ENCODE results near the gene NOL3. TPM values are rescaled to one million over a fixed set of nuclear protein-coding genes. Genes with fewer than 3 reads are reported as not detected.

NOL3 gene
- total RNA-seq, 2 donors from 2014 or later = 26.2 to 31.0 TPM

DNA sequence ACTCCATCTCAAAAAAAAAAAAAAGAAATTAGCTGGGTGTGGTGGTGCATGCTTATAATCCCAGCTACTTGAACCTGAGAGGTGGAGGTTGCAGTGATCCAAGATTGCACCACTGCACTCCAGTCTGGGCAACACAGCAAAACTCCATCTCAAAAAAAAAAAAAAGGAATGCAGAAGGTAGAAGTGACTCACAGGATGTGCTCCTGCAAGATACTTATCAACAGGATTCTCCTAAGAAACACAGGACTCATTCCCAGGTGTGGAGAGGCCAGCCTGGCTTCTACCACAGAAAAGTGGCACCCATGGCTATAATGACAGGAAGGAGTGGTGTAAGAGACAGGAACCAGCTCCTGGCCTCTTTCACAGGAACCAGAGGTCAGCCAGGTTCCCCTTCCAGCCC, 42.4 kb downstream of the NOL3 start:
- Histone ChIP-seq H3K27me3 (no peaks in the 10 kb centered on the region), H3K27ac (no peak overlapping the region), H3K9ac (ENCODE audit: low read depth in 2 of 2, low read length in 2 of 2) (no peak overlapping the region), H3K36me3 (no peaks in the 10 kb centered on the region), H3K9me3 (no peaks in the 10 kb centered on the region), H3K4me1 (no peaks in the 10 kb centered on the region), H3K4me3 (no peak overlapping the region)
- intact Hi-C loops (cut with DNase I) = no loop called here
- TF ChIP-seq, protein P1, sequence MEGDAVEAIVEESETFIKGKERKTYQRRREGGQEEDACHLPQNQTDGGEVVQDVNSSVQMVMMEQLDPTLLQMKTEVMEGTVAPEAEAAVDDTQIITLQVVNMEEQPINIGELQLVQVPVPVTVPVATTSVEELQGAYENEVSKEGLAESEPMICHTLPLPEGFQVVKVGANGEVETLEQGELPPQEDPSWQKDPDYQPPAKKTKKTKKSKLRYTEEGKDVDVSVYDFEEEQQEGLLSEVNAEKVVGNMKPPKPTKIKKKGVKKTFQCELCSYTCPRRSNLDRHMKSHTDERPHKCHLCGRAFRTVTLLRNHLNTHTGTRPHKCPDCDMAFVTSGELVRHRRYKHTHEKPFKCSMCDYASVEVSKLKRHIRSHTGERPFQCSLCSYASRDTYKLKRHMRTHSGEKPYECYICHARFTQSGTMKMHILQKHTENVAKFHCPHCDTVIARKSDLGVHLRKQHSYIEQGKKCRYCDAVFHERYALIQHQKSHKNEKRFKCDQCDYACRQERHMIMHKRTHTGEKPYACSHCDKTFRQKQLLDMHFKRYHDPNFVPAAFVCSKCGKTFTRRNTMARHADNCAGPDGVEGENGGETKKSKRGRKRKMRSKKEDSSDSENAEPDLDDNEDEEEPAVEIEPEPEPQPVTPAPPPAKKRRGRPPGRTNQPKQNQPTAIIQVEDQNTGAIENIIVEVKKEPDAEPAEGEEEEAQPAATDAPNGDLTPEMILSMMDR (IDR thresholded peaks at IDR 0.05) = no peak
- no peak for DNase-seq

DNA sequence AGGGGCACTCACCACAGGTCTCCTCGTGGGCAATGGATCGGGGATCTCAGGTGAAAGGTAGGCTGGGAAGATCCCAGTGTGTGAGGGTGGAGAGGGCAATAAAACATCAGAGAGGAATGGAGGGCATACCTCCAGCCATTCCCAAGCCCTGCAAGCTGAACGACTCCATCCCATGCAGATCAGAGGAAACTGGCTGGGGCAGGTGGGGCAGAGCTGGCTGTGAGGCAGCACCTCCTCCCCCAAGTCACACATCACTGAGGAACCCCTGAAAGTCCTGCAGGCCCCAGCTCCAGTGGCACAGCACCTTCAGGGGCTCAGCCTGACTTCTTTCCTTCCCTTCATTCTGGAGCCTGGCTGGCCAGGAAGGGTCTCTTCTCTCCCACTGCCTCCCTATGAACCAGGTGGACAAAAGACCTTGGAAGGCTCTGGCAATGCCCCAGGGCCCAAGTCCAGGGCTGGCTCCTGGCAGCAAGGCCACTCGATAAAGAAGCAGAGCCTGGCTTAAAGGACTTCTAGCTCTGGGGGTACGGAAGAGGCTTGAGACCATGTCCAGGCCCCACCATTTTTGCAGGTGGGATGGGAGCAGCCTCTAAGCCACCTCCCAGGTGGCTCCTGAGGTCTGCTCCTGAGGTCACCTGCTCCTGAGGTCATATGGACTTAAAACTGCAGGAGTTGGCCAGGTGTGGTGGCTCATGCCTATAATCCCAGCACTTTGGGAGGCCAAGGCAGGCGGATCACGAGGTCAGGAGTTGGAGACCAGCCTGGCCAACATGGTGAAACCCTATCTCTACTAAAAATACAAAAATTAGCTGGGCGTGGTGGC, 43.1 kb downstream of the NOL3 start:
- TF ChIP-seq, protein P1 (IDR thresholded peaks at IDR 0.05) = no peak
- Histone ChIP-seq H3K9me3 (no peaks in the 10 kb centered on the region), H3K4me3 (no peak overlapping the region), H3K4me1 (no peaks in the 10 kb centered on the region), H3K9ac (ENCODE audit: low read depth in 2 of 2, low read length in 2 of 2) (no peak overlapping the region), H3K36me3 (no peaks in the 10 kb centered on the region), H3K27ac (no peak overlapping the region), H3K27me3 (no peaks in the 10 kb centered on the region)
- no peak for DNase-seq
- intact Hi-C loops (cut with DNase I) = no loop called here

DNA sequence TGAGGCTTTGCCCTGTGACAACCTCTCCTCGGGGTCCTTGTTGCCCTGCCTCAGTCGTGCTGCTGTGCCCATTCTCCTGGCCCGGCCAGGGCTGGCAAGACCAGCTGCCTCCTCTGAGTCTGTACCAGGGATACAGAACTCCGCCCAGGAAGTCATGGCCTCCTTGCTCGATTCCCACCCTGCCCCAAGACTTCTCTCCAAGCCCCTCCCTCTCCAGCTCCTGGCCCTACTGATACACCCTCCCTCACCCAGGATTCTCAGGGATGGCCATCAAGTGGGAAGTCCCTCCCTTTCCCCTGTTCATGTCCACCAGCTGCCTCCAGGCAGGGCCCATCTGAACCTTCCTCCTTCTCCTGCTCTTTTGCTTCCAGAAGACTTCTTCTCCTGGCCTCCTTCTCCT, 45.4 kb downstream of the NOL3 start:
- TF ChIP-seq, protein P1 (IDR thresholded peaks at IDR 0.05) = no peak
- no peaks in the 10 kb centered on the region for H3K9me3 ChIP-seq
- intact Hi-C loops (cut with DNase I) = no loop called here
- H3K9ac ChIP-seq (ENCODE audit: low read depth in 2 of 2, low read length in 2 of 2) = no peak overlapping the region
- DNase-seq = no peak
- no peak overlapping the region for H3K27ac ChIP-seq
- H3K36me3 ChIP-seq = no peaks in the 10 kb centered on the region
- H3K27me3 ChIP-seq = no peaks in the 10 kb centered on the region
- H3K4me3 ChIP-seq = no peak overlapping the region
- H3K4me1 ChIP-seq = no peaks in the 10 kb centered on the region

DNA sequence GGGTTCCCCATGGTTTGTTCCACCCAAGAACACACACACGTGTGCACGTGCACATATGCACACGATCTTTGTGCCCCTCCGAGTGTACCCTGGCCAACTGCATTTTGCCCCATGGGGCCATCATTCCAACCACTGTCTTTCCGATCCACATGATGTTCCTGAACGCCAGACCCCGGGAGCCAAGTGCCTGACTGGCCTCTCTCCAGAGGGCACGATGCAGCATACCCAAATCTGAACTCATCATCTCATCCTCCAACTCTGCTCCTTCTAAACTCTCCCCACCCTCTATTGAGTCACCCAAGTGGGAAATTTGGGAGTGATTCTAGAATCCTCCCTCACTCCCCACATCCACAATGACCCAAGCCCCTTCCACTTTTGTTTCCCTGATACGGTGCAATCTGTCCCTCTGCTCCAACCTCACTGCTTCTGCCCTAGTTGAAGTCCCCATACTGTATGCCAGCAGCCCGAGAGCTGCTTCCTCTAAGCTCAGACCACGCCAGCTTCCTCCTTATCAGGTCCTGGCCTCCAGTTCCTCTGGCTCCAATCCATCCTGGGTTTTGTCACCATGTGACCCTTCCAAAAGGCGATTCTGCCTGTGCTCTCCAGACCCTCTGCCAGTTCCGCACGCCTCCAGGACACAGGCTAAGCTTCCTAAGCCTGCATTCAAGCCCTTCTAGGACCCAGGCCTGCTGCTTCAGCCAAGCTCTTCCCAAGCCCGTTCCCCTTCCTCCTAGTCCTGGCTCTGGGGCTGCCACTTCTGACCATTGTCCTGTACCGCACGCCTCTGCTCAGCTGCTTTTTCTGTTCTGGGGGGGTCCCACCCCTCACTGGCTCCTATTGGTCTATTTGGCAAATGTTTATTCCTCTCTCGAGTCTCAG, 46.5 kb downstream of the NOL3 start:
- Histone ChIP-seq H3K9ac (ENCODE audit: low read depth in 2 of 2, low read length in 2 of 2) (no peak overlapping the region), H3K27me3 (no peaks in the 10 kb centered on the region), H3K4me1 (no peaks in the 10 kb centered on the region), H3K36me3 (no peaks in the 10 kb centered on the region), H3K27ac (no peak overlapping the region), H3K9me3 (no peaks in the 10 kb centered on the region), H3K4me3 (no peak overlapping the region)
- no peak for DNase-seq
- intact Hi-C loops (cut with DNase I) = no loop called here
- TF ChIP-seq, protein P1 (IDR thresholded peaks at IDR 0.05) = no peak

DNA sequence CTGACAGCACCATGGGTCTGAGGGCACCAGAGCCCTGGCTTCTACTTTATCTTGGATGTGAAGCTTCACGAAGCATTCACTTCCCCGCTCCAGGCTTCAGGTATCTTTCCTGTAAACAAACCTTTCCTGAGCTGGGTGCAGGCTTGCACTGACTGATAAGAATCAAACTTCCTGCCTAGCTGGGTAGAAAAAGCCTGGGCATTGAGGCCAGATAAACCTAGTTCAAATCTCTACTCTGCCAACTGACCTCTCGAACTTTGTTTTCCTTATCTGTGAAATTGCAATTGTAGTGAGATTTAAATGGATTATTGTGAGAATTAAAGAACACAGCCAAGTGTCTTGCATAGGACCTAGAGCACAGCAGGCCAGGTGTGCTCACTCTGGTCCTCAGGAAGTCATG, 53.7 kb downstream of the NOL3 start:
- H3K4me3 ChIP-seq = no peak overlapping the region
- no peak for DNase-seq
- no peaks in the 10 kb centered on the region for H3K36me3 ChIP-seq
- no peaks in the 10 kb centered on the region for H3K9me3 ChIP-seq
- TF ChIP-seq, protein P1 (IDR thresholded peaks at IDR 0.05) = no peak
- no peaks in the 10 kb centered on the region for H3K27me3 ChIP-seq
- peaks cover 3% of the 10 kb centered on the region for H3K4me1 ChIP-seq
- no peak overlapping the region for H3K27ac ChIP-seq
- no peak overlapping the region for H3K9ac ChIP-seq (ENCODE audit: low read depth in 2 of 2, low read length in 2 of 2)
- intact Hi-C loops (cut with DNase I) = no loop called here

Small RNA genes lying within 50 kb of the gene (microRNA-seq; reads per million reads assigned to microRNA genes)
- gene MIR328 = 210 reads per million, percentile 61 among the genes with 10 or more reads in this experiment

Other genes with a start within 250 kb of the NOL3 start
- gene RRAD, start 245.0 kb upstream of the NOL3 start, total RNA-seq = 1 to 10 TPM; 1.4 to 4.0 TPM
- 100 to 1,000 TPM; 105 to 146 TPM for gene CIAO2B, start 236.1 kb upstream of the NOL3 start, total RNA-seq
- gene CES2, start 235.0 kb upstream of the NOL3 start, total RNA-seq = 100 to 1,000 TPM; 407 to 525 TPM
- 100 to 1,000 TPM; 136 to 169 TPM for gene CES3, start 209.3 kb upstream of the NOL3 start, total RNA-seq
- gene CES4A, start 181.9 kb upstream of the NOL3 start, total RNA-seq = 1 to 10 TPM; 5.9 to 7.8 TPM
- 10 to 100 TPM; 41.5 TPM for gene CBFB, start 141.4 kb upstream of the NOL3 start, total RNA-seq
- 10 to 100 TPM in 1 of 2 donors, 1 to 10 TPM in 1; 10.0 to 14.0 TPM for gene PHAF1, start 60.6 kb upstream of the NOL3 start, total RNA-seq
- 1 to 10 TPM; 4.4 to 4.9 TPM for gene B3GNT9, start 19.5 kb upstream of the NOL3 start, total RNA-seq
- 10 to 100 TPM; 27.5 to 37.1 TPM for gene TRADD, start 10.6 kb upstream of the NOL3 start, total RNA-seq
- gene FBXL8, start 10.6 kb upstream of the NOL3 start, total RNA-seq = 10 to 100 TPM; 12.0 to 27.1 TPM
- gene HSF4, start 5.8 kb upstream of the NOL3 start, total RNA-seq = 10 to 100 TPM; 23.6 TPM
- 10 to 100 TPM; 24.0 to 43.0 TPM for gene MATCAP1, start 13.4 kb downstream of the NOL3 start, total RNA-seq
- gene EXOC3L1, start 19.6 kb downstream of the NOL3 start, total RNA-seq = 1 to 10 TPM; 2.3 to 4.6 TPM
- gene E2F4, start 21.6 kb downstream of the NOL3 start, total RNA-seq = 10 to 100 TPM; 53.3 to 89.0 TPM
- 10 to 100 TPM; 60.7 to 75.6 TPM for gene ELMO3, start 28.6 kb downstream of the NOL3 start, total RNA-seq
- 10 to 100 TPM; 42.8 to 69.0 TPM for gene TMEM208, start 56.6 kb downstream of the NOL3 start, total RNA-seq
- gene FHOD1, start 76.9 kb downstream of the NOL3 start, total RNA-seq = 10 to 100 TPM; 21.6 to 47.2 TPM
- gene SLC9A5, start 78.4 kb downstream of the NOL3 start, total RNA-seq = 1 to 10 TPM in 1 of 2 donors, under 1 TPM in 1; 0.48 to 2.1 TPM
- 10 to 100 TPM; 13.1 to 14.7 TPM for gene PLEKHG4, start 109.0 kb downstream of the NOL3 start, total RNA-seq
- gene KCTD19, start 156.2 kb downstream of the NOL3 start, total RNA-seq = under 1 TPM in 1 of 2 donors, not detected in 1; 0.24 TPM
- gene LRRC36, start 156.3 kb downstream of the NOL3 start, total RNA-seq = 1 to 10 TPM in 1 of 2 donors, not detected in 1; 1.1 TPM
- 10 to 100 TPM in 1 of 2 donors, 1 to 10 TPM in 1; 3.7 to 12.3 TPM for gene TPPP3, start 223.0 kb downstream of the NOL3 start, total RNA-seq
- 1 to 10 TPM; 7.9 to 8.7 TPM for gene ZDHHC1, start 245.9 kb downstream of the NOL3 start, total RNA-seq

Measured in colonic mucosa (tissue), 4 donors.